Measurements from ENCODE around the gene MAEA. TPM values are rescaled to one million over a fixed set of nuclear protein-coding genes. Genes with fewer than 3 reads are reported as not detected.
"Not testable (repeated sequence)": the region's sequence is repeated elsewhere in the genome, so short reads cannot be mapped to it uniquely, and the experiment has no call there.

The MAEA gene
- total RNA-seq, 1 donor from 2014 or later: 75.3 TPM

DNA sequence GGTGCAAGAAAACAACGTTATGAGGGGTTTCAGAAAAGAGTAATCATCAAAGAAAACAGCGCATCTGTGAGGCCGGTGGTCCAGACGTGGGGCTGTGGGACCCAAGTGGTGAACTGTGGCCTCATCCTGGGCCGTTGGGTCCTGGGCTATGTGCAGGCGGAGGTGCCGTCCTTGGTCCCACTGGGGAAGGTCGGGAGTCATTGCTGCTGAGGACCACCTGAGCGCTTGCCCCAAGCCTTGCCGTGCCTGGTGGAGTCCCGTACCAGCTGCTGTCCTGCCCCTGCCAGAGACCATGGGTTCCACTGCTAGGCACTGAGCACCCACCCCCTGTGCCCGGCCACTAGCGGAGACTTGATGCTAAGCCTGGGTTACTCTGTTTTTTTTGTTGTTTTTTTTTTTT is 31.8 kb downstream of the MAEA start:
- DNase-seq (ENCODE audit: low spot score): no peak

- no peak for DNase-seq (ENCODE audit: low spot score)
These were observed 32.4 kb downstream of the MAEA start for GRCh38 chr4:1321946-1322650.

GRCh38 chr4:1323280-1323634 is 33.6 kb downstream of the MAEA start:
- no peak for DNase-seq (ENCODE audit: low spot score)

DNA sequence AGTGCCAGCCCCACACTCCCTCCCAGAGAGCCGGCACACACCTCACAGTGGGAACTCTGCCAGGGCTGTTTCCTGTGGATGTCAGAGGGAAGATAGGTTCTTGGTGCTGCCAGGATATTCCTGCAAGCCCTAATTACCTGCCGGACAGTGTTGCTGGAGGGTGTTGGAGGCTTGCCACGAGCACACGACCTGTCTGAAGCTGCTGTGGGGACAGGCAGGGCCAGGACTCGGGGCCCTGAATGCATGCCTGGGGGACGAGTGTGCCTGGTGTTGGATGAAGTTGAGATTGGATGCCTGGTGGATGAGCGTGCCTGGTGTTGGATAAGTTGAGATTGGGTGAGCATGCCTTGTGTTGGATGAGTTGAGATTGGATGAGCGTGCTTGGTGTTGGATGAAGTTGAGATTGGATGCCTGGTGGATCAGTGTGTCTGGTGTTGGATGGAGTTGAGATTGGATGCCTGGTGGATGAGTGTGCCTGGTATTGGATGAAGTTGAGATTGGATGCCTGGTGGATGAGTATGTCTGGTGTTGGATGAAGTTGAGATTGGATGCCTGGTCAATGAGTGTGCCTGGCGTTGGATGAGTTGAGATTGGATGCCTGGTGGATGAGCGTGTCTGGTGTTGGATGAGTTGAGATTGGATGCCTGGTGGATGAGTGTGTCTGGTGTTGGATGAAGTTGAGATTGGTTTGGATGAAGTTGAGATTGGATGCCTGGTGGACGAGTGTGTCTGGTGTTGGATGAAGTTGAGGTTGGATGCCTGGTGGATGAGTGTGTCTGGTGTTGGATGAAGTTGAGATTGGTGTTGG is 34.1 kb downstream of the MAEA start:
- no peak for DNase-seq (ENCODE audit: low spot score)

DNA sequence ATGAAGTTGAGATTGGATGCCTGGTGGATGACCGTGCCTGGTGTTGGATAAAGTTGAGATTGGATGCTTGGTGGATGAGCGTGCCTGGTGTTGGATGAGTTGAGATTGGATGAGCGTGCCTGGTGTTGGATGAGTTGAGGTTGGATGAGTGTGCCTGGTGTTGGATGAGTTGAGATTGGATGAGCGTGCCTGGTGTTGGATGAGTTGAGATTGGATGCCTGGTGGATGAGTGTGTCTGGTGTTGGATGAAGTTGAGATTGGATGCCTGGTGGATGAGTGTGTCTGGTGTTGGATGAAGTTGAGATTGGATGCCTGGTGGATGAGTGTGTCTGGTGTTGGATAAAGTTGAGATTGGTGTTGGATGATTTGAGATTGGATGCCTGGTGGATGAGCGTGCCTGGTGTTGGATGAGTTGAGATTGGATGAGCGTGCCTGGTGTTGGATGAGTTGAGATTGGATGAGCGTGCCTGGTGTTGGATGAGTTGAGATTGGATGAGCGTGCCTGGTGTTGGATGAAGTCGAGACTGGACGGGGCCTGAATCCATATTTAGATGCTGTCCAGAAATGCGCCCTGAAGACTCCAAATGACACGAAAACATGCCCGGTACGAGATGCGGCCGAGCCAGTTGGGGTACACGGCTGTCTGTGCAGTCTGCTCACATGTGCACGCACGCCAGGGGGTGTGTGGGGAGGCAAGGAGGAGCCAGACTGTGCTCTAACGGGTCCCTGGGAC is 34.9 kb downstream of the MAEA start:
- DNase-seq (ENCODE audit: low spot score): not testable (repeated sequence)

- no peak for DNase-seq (ENCODE audit: low spot score)
These were observed 35.4 kb downstream of the MAEA start for GRCh38 chr4:1325176-1325480.

- no peak for DNase-seq (ENCODE audit: low spot score)
These were observed 36.3 kb downstream of the MAEA start for GRCh38 chr4:1325681-1326635.

GRCh38 chr4:1326751-1327525 is 37.2 kb downstream of the MAEA start:
- no peak for DNase-seq (ENCODE audit: low spot score)

DNA sequence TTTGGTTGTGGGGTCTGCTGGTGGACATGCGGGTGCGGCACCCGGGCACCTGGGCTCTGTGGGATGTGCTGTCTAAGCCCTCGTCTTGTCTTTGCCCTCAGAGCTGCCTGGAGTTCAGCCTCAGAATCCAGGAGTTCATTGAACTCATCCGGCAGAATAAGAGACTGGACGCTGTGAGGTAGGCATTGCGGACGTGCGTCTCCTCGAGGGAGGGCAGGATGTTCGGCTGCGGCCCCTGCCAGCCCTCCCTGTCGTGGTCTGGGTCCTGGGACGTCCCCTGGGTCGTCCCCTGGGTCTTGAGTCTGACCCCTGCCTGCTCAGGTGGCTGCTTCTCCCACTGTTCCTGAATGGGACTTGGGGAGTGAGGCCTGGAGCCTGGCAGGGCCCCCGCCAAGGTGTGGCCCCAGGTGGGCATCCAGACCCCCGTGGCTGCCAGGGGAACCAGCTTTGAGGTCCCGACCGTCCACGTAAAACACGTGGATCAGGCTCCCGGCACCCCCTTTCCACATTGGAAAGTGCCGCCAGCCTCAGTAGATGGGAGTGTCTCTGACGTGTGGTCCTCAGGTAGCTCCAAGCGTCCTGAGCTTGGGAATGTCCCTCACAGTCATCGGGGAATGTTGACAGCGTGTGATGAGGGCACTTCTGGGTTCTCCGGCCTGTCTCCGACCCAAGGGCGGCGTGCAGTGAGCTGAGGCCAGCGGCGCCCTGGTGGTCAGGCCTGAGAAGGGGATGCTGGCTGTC is 38.0 kb downstream of the MAEA start:
- DNase-seq (ENCODE audit: low spot score): no peak

DNA sequence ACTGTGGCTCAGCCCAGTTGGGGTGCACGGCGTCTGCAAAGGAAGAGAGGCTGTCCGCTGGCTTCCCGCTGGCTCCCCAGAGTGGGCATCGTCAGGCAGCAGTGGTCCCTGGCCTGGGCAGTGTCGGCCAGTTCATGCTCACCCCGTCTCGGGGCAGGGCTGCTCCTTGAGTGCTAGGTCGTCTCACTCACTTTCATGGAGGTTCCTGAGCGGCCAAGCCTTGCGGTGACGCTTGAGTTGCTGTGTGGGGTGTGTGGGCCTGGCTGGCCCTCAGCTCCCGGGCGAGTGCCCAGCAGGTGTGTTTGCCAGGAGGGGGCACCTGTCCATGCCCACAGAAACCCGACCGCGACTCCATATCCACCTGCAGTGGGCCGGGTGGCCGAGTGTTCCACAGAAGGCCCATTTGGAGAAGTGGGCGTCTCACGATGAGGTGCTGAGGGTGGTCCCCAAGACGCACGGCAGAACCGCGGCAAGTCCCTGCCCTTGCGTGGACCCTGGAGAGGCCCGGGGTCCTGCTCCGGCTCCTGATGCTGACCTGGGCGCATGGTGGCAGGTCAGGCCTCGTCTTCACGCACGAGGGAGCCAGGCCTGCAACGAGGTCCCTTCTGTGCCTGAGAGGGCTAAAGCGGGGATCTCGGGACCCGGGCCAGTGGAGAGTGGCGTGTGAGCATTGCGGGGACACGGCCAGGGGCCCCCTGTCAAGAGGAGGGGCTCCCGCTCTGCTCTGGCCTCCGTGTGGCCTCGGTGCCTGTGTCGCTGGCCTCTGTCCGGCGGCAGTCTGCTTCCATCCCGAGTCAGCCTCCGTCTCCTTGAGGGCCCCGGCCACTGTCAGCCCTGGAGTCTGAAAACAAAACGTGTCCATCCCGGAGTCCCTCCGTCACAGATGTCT is 38.8 kb downstream of the MAEA start:
- no peak for DNase-seq (ENCODE audit: low spot score)

DNA sequence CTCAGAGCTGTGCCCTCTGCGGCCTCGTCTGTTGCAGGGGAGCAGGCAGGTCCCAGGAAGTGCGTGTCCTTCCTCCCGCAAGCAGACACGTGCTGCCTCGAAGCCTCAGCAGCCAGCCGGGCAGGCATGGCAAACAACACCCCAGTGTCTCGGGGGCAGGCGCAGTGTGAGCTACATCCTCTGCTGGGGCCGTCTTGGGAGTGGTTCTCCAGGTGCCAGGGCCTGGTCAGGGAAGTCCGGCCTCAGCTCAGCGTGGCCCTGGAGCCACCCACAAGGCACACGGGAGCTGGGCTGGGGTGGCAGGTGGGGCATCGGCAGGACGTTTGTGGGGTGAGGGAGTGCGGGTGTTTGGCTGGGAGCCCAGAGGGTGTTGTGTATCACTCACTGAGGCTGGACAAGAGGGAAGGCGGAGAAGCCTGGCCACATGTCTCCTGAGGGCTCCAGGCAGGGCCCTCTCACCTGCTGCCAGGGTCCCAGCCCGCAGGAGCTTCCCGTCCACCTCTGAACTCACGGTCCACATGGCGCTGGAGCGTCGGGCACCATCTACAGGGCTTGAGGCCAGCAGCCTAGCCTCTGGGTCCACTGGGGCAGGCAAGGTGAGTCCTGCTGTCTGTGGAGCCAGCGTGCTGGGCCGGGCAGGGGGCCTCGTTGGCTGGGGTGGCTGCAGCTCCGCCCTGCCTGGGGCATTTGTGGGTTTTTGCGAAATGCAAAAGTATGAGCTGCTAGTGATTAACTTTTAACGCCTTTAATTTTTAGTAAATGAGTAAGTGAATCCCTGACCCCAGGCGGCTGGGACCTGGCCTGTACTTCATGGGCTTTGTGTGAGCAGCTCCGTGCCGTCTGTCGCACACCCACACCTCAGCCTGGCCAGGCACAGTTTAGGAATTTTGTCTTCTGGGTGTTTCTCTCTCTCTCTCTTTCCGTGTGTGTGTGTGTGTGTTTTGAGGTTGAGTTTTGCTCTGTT is 40.0 kb downstream of the MAEA start:
- DNase-seq (ENCODE audit: low spot score): no peak

DNA sequence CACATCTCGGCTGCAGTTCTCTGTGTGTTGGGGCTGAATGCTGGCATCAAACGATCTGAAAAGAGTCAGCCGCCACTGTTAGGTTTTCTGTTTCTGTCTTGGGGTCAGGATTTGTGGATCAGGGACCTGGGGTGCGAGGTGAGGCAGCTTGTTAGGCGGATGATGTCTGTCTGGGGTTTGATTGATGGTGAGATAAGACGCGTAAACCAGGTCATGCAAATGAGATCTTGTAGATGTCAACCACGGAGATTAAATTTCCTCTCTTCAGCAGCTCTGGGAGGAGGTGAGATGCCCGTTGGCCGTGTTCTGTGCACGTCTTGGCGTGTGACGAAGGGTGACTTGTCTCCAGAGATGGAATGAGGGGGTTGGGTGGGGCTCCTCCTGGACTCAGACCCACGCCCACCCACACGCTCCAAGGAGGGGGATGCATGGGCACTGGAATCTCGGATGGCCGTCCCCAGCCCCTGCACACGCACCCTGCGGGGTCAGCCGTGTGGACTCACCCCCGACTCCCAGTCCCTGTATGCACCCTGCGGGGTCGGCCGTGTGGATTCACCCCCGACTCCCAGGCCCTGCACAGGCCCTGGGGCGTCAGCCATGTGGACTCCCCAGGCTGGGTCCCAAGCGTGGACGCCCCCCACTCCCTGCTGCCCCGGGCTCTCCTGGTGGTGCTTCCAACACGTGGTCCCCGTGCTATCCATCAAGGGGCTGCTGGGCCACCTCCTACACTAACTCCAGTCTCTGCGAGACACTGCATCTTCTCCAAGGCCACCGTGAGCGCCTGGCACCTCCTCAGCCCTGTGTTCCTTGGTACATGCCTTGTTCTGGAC is 41.3 kb downstream of the MAEA start:
- DNase-seq (ENCODE audit: low spot score): no peak

DNA sequence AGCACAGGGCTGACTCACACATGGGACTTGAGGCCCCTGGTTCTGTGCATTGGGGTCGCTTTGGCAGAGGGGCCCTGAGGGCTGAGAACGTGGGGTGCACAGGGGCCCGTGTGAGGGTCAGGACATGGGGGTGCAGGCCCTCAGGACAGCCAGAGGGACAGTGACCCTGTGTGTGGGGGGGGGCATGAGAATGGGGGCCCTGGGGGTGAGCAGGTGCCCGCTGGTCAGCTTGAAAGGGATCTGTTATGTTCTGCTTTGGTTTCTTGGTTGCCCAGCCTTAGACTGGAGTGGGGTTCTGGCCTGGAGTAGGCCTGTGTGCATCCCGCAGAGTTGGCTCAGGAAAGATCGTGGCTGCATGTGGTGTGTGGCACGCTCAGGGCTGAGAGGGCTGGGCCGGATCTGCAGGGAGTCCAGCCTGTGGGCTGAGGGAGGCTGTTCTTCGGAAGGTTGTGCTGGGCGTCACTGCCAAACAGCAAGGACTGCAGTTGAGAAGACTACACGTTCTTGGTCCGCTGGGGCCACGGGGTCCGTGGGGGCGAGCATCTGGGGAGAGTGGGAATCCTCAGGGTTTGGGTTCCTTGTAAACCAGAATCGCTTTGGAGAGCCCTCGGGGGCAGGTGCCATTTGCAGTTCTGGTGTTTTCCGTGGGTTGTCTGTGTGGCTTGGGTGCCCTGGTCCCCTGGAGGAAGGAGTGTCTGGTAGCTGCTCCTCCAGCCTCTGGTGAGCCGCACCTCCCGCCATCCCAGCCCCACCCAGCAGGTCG is 42.1 kb downstream of the MAEA start:
- no peak for DNase-seq (ENCODE audit: low spot score)

- DNase-seq (ENCODE audit: low spot score): no peak
These were observed 43.0 kb downstream of the MAEA start for GRCh38 chr4:1332686-1333085.

DNA sequence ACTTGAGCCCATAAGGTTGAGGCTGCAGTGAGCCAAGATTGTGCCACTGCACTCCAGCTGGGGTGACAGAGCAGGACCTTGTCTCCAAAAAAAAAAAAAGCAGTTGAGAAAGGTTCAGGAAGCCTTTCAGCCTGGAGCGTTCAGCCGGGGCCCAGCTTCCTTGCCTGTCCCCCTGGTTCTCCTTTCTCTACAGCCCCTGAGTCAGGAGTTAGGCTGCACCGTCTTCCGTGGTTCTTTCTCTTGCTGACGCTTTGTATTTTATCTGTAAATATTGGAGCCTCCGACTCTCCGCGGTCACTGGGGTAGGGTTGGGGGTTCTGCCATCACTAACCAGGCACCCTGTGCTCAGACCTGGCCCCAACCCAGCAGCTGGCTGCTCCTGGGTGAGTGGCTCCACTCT is 43.6 kb downstream of the MAEA start:
- no peak for DNase-seq (ENCODE audit: low spot score)

GRCh38 chr4:1333851-1334578 is 44.3 kb downstream of the MAEA start:
- DNase-seq (ENCODE audit: low spot score): not testable (repeated sequence)
